ENCODE measurements around the gene VARS1.
A peak's percentile ranks its signal among the peaks of the same experiment; 100 is the strongest.

The VARS1 gene

GRCh38 chr6:31778193-31778592 is 17.4 kb downstream of the VARS1 start:
- Histone ChIP-seq H3K36me3 (replicated peaks; ENCODE audit: insufficient read depth, low read length) (peaks cover 11% of the 10 kb centered on the region; the same call in 1 of the 2 replicates), H4K20me1 (ENCODE audit: insufficient read depth, low read length) (no peaks in the 10 kb centered on the region), H3K27me3 (replicated peaks; ENCODE audit: insufficient read depth, low read length) (no peaks in the 10 kb centered on the region), H3K9me3 (replicated peaks; ENCODE audit: insufficient read depth, low read length) (no peaks in the 10 kb centered on the region), H3K4me2 (ENCODE audit: low read depth, low read length) (peak overlapping the region; percentile 99; the same call in 1 of the 2 replicates), H3K4me3 (ENCODE audit: low read length) (no peak overlapping the region), H3K79me2 (ENCODE audit: low read length) (peaks cover 40% of the 10 kb centered on the region), H2AFZ (ENCODE audit: low read length) (no peak overlapping the region), H3F3A (ENCODE audit: insufficient read depth, low read length) (peaks cover 33% of the 10 kb centered on the region), H3K9me2 (replicated peaks; ENCODE audit: insufficient read depth, low read length) (no peaks in the 10 kb centered on the region), H3K4me1 (ENCODE audit: low read length) (peaks cover 30% of the 10 kb centered on the region), H3K27ac (ENCODE audit: low read length) (peak overlapping the region; percentile 96), H3K9ac (ENCODE audit: low read length) (peak overlapping the region; percentile 93; the same call in 1 of the 2 replicates)
- no peak for DNase-seq
- no peak for TF ChIP-seq EZH2phosphoT487 (IDR thresholded peaks at IDR 0.05; ENCODE audit: low read length)
- TF ChIP-seq CTCF (IDR thresholded peaks at IDR 0.05; ENCODE audit: low read length), result no peak

GRCh38 chr6:31777667-31778050 is 17.9 kb downstream of the VARS1 start:
- Histone ChIP-seq H3K9me3 (replicated peaks; ENCODE audit: insufficient read depth, low read length) (no peaks in the 10 kb centered on the region), H2AFZ (ENCODE audit: low read length) (no peak overlapping the region), H4K20me1 (ENCODE audit: insufficient read depth, low read length) (no peaks in the 10 kb centered on the region), H3K9me2 (replicated peaks; ENCODE audit: insufficient read depth, low read length) (no peaks in the 10 kb centered on the region), H3K27ac (ENCODE audit: low read length) (peak overlapping the region; percentile 96), H3K4me1 (ENCODE audit: low read length) (peaks cover 30% of the 10 kb centered on the region), H3K4me2 (ENCODE audit: low read depth, low read length) (peak overlapping the region; percentile 99), H3K9ac (ENCODE audit: low read length) (peak overlapping the region; percentile 93), H3K36me3 (replicated peaks; ENCODE audit: insufficient read depth, low read length) (peaks cover 8% of the 10 kb centered on the region; the same call in 1 of the 2 replicates), H3K4me3 (ENCODE audit: low read length) (peak overlapping the region; percentile 39; the same call in 1 of the 2 replicates), H3K27me3 (replicated peaks; ENCODE audit: insufficient read depth, low read length) (no peaks in the 10 kb centered on the region), H3F3A (ENCODE audit: insufficient read depth, low read length) (peaks cover 33% of the 10 kb centered on the region), H3K79me2 (ENCODE audit: low read length) (peaks cover 37% of the 10 kb centered on the region)
- no peak for DNase-seq
- TF ChIP-seq CTCF (IDR thresholded peaks at IDR 0.05; ENCODE audit: low read length), result no peak
- TF ChIP-seq EZH2phosphoT487 (IDR thresholded peaks at IDR 0.05; ENCODE audit: low read length), result no peak
- no peak for TF ChIP-seq EZH2 (optimal IDR thresholded peaks at IDR 0.05; ENCODE audit: low read depth, low read length)

GRCh38 chr6:31776989-31777666 is 18.4 kb downstream of the VARS1 start, which contains the start of gene VWA7:
Gene VWA7, minus strand, starts transcription at chr6:31777328. Its CDS starts 549 bp downstream, at chr6:31776779.
- H3K79me2 ChIP-seq (ENCODE audit: low read length), result peaks cover 32% of the 10 kb centered on the region
- peak within 1 kb of the TSS; percentile 59 for H3K4me3 ChIP-seq (ENCODE audit: low read length)
- no peaks in the 10 kb centered on the region for H3K9me2 ChIP-seq (replicated peaks; ENCODE audit: insufficient read depth, low read length)
- H3F3A ChIP-seq (ENCODE audit: insufficient read depth, low read length), result peaks cover 33% of the 10 kb centered on the region
- peak within 1 kb of the TSS; percentile 99 for H3K4me2 ChIP-seq (ENCODE audit: low read depth, low read length)
- H3K36me3 ChIP-seq (replicated peaks; ENCODE audit: insufficient read depth, low read length), result 0 out of 2 replicates have a peak, but pooled peaks cover 8% of the 10 kb centered on the region
- H3K9me3 ChIP-seq (replicated peaks; ENCODE audit: insufficient read depth, low read length), result no peaks in the 10 kb centered on the region
- DNase-seq, result peak; percentile 96
- H3K27me3 ChIP-seq (replicated peaks; ENCODE audit: insufficient read depth, low read length), result no peaks in the 10 kb centered on the region
- TF ChIP-seq EZH2 (optimal IDR thresholded peaks at IDR 0.05; ENCODE audit: low read depth, low read length), result no peak
- TF ChIP-seq EZH2phosphoT487 (IDR thresholded peaks at IDR 0.05; ENCODE audit: low read length), result no peak
- TF ChIP-seq CTCF (IDR thresholded peaks at IDR 0.05; ENCODE audit: low read length), result no peak
- H3K9ac ChIP-seq (ENCODE audit: low read length), result peak within 1 kb of the TSS; percentile 93
- H3K27ac ChIP-seq (ENCODE audit: low read length), result peak within 1 kb of the TSS; percentile 96
- peak within 1 kb of the TSS; percentile 32; the same call in 1 of the 2 replicates for H2AFZ ChIP-seq (ENCODE audit: low read length)
- peaks cover 30% of the 10 kb centered on the region for H3K4me1 ChIP-seq (ENCODE audit: low read length)
- no peaks in the 10 kb centered on the region for H4K20me1 ChIP-seq (ENCODE audit: insufficient read depth, low read length)

All from MM.1S (cell line).